SJSA1 (cell line): ENCODE data around the gene FTH1. TPM values are rescaled to one million over a fixed set of nuclear protein-coding genes. Genes with fewer than 3 reads are reported as not detected.

Source experiments
- DNase-seq, 2 experiments: peaks; one replicate each; pipeline ENCODE4 v3.0.0-alpha.2; 2015 to 2020; ENCODE audit warnings: low spot score in 2 of 2, low read depth in 1 of 2
- H3K27ac ChIP-seq: fragments of 250-450 bp; sonication (Bioruptor Pico); 2 replicates; pipeline ENCODE4 v1.5.1; 2020; ENCODE audit warnings: mild to moderate bottlenecking, moderate library complexity
- H3K27me3 ChIP-seq: fragments of 250-450 bp; sonication (Bioruptor Pico); replicated peaks from 2 replicates; pipeline ENCODE4 v1.5.1; 2020; ENCODE audit warnings: mild to moderate bottlenecking, moderate library complexity
- H3K36me3 ChIP-seq: fragments of 250-450 bp; sonication (Bioruptor Pico); 2 replicates; pipeline ENCODE4 v1.5.1; 2020; ENCODE audit warnings: mild to moderate bottlenecking
- H3K4me1 ChIP-seq: fragments of 250-450 bp; sonication (Bioruptor Pico); replicated peaks from 2 replicates; pipeline ENCODE4 v1.6.1; 2021; ENCODE audit warnings: mild to moderate bottlenecking
- H3K4me3 ChIP-seq: fragments of 250-450 bp; sonication (Bioruptor Pico); 2 replicates; pipeline ENCODE4 v1.5.1; 2020; ENCODE audit warnings: mild to moderate bottlenecking
- H3K9me3 ChIP-seq: fragments of 250-450 bp; sonication (Bioruptor Pico); replicated peaks from 2 replicates; pipeline ENCODE4 v1.5.1; 2020; ENCODE audit warnings: mild to moderate bottlenecking
- total RNA-seq: library from RNA; depleted of rRNA; stranded (reverse); fragments of >200 nt; shearing (Covaris generic); gene quantifications from 2 replicates; pipeline ENCODE4 v1.2.3, GENCODE V29; 2014

FTH1 gene
- total RNA-seq, 1 experiment from 2014 or later: 707 TPM

GRCh38 chr11:61999141-61999975, 31.9 kb upstream of the FTH1 start:
- DNase-seq: no peak

GRCh38 chr11:61996933-61997332, 29.5 kb upstream of the FTH1 start:
- no peak overlapping the region for H3K27ac ChIP-seq
- H3K4me1 ChIP-seq: peaks cover 12% of the 10 kb centered on the region
- no peak for DNase-seq
- H3K4me3 ChIP-seq: no peak overlapping the region
- H3K27me3 ChIP-seq: no peaks in the 10 kb centered on the region
- H3K9me3 ChIP-seq: peaks cover 10% of the 10 kb centered on the region
- no peaks in the 10 kb centered on the region for H3K36me3 ChIP-seq

More at GRCh38 chr11:61999141-61999975, 31.9 kb upstream of the FTH1 start:
- H3K9me3 ChIP-seq: peaks cover 10% of the 10 kb centered on the region
- H3K4me3 ChIP-seq: no peak overlapping the region
- no peaks in the 10 kb centered on the region for H3K36me3 ChIP-seq
- no peak overlapping the region for H3K27ac ChIP-seq
- H3K4me1 ChIP-seq: peaks cover 27% of the 10 kb centered on the region
- H3K27me3 ChIP-seq: no peaks in the 10 kb centered on the region

GRCh38 chr11:61994981-61995380, 27.5 kb upstream of the FTH1 start:
- H3K27me3 ChIP-seq: no peaks in the 10 kb centered on the region
- H3K27ac ChIP-seq: no peak overlapping the region
- H3K9me3 ChIP-seq: peaks cover 10% of the 10 kb centered on the region
- H3K36me3 ChIP-seq: no peaks in the 10 kb centered on the region
- DNase-seq: no peak
- H3K4me3 ChIP-seq: no peak overlapping the region
- no peaks in the 10 kb centered on the region for H3K4me1 ChIP-seq

GRCh38 chr11:61985869-61986268, 18.4 kb upstream of the FTH1 start:
- Histone ChIP-seq H3K27me3 (no peaks in the 10 kb centered on the region), H3K27ac (no peak overlapping the region), H3K36me3 (no peaks in the 10 kb centered on the region), H3K4me3 (no peak overlapping the region), H3K9me3 (peaks cover 11% of the 10 kb centered on the region), H3K4me1 (no peaks in the 10 kb centered on the region)
- no peak for DNase-seq

- Histone ChIP-seq H3K9me3 (peaks cover 11% of the 10 kb centered on the region), H3K36me3 (no peaks in the 10 kb centered on the region), H3K4me1 (no peaks in the 10 kb centered on the region), H3K4me3 (no peak overlapping the region), H3K27me3 (no peaks in the 10 kb centered on the region), H3K27ac (no peak overlapping the region)
- DNase-seq: no peak
Measured at GRCh38 chr11:61983419-61983818, 16.0 kb upstream of the FTH1 start.

GRCh38 chr11:61980783-61981541, 13.5 kb upstream of the FTH1 start:
- H3K27ac ChIP-seq: no peak overlapping the region
- H3K36me3 ChIP-seq: no peaks in the 10 kb centered on the region
- H3K4me1 ChIP-seq: no peaks in the 10 kb centered on the region
- H3K9me3 ChIP-seq: no peaks in the 10 kb centered on the region
- no peaks in the 10 kb centered on the region for H3K27me3 ChIP-seq
- H3K4me3 ChIP-seq: no peak overlapping the region
- peak in 1 of 2 experiments; percentile 44 for DNase-seq

GRCh38 chr11:61978703-61979661, 11.5 kb upstream of the FTH1 start:
- no peak overlapping the region for H3K27ac ChIP-seq

GRCh38 chr11:61976813-61977475, 9.5 kb upstream of the FTH1 start:
- H3K4me3 ChIP-seq: no peak overlapping the region
- no peaks in the 10 kb centered on the region for H3K9me3 ChIP-seq
- no peaks in the 10 kb centered on the region for H3K36me3 ChIP-seq
- no peak overlapping the region for H3K27ac ChIP-seq
- H3K27me3 ChIP-seq: no peaks in the 10 kb centered on the region
- DNase-seq: no peak
- peaks cover 21% of the 10 kb centered on the region for H3K4me1 ChIP-seq

More at GRCh38 chr11:61978703-61979661, 11.5 kb upstream of the FTH1 start:
- no peaks in the 10 kb centered on the region for H3K36me3 ChIP-seq
- no peaks in the 10 kb centered on the region for H3K27me3 ChIP-seq
- H3K4me1 ChIP-seq: peaks cover under 1% of the 10 kb centered on the region
- DNase-seq: no peak
- no peak overlapping the region for H3K4me3 ChIP-seq
- no peaks in the 10 kb centered on the region for H3K9me3 ChIP-seq

GRCh38 chr11:61976420-61976800, 9.0 kb upstream of the FTH1 start:
- H3K36me3 ChIP-seq: no peaks in the 10 kb centered on the region
- no peak for DNase-seq
- no peaks in the 10 kb centered on the region for H3K27me3 ChIP-seq
- peaks cover 24% of the 10 kb centered on the region for H3K4me1 ChIP-seq
- H3K4me3 ChIP-seq: no peak overlapping the region
- no peaks in the 10 kb centered on the region for H3K9me3 ChIP-seq
- H3K27ac ChIP-seq: no peak overlapping the region

- H3K4me1 ChIP-seq: peaks cover 30% of the 10 kb centered on the region
- H3K27ac ChIP-seq: no peak overlapping the region
- DNase-seq: no peak
- no peaks in the 10 kb centered on the region for H3K36me3 ChIP-seq
- no peak overlapping the region for H3K4me3 ChIP-seq
- no peaks in the 10 kb centered on the region for H3K27me3 ChIP-seq
- H3K9me3 ChIP-seq: no peaks in the 10 kb centered on the region
Measured at GRCh38 chr11:61975638-61976419, 8.4 kb upstream of the FTH1 start.

- Histone ChIP-seq H3K9me3 (no peaks in the 10 kb centered on the region), H3K27me3 (no peaks in the 10 kb centered on the region), H3K36me3 (no peaks in the 10 kb centered on the region), H3K4me1 (peaks cover 39% of the 10 kb centered on the region), H3K27ac (no peak overlapping the region), H3K4me3 (no peak overlapping the region)
- no peak for DNase-seq
Measured at GRCh38 chr11:61974766-61975631, 7.6 kb upstream of the FTH1 start.
